Activated CD4-positive, alpha-beta memory T cell treated with anti-CD3 and anti-CD28 coated beads, Interleukin-2, amount 10 ng/mL, durations not matched to agents 7 days and 5 days (primary cell): Measurements from ENCODE around the gene ENG. TPM values are rescaled to one million over a fixed set of nuclear protein-coding genes. Genes with fewer than 3 reads are reported as not detected.
"Not testable (repeated sequence)": the region's sequence is repeated elsewhere in the genome, so short reads cannot be mapped to it uniquely, and the experiment has no call there.

Experiments
- CTCF ChIA-PET: fragments of 350-600 bp; sonication (Branson Sonifier 250); formaldehyde crosslinking; loops from one replicate; lab custom pipeline; 2021; ENCODE audit warnings: antibody characterized with exemption, inconsistent platforms; lab: Charles Lee
- POLR2A ChIA-PET: fragments of 350-600 bp; sonication (Branson Sonifier 250); formaldehyde crosslinking; loops from one replicate; lab custom pipeline; 2021; ENCODE audit warnings: antibody characterized with exemption; lab: Charles Lee
- DNase-seq: peaks from one replicate; pipeline ENCODE4 v3.0.0-alpha.2; 2020
- H3K27ac Mint-ChIP-seq: one replicate; pipeline ENCODE4 v1.8.0; 2021; ENCODE audit warnings: mild to moderate bottlenecking, mixed read lengths
- H3K27me3 Mint-ChIP-seq: one replicate; pipeline ENCODE4 v1.8.0; 2021; ENCODE audit warnings: mixed read lengths
- H3K36me3 Mint-ChIP-seq: one replicate; pipeline ENCODE4 v1.8.0; 2021; ENCODE audit warnings: low read depth, mixed read lengths
- H3K4me1 Mint-ChIP-seq: one replicate; pipeline ENCODE4 v1.8.0; 2021; ENCODE audit warnings: mixed read lengths
- H3K4me3 Mint-ChIP-seq: one replicate; pipeline ENCODE4 v1.8.0; 2021; ENCODE audit warnings: mild to moderate bottlenecking, mixed read lengths
- H3K9me3 Mint-ChIP-seq: one replicate; pipeline ENCODE4 v1.8.0; 2021; ENCODE audit warnings: mixed read lengths
- total RNA-seq, 2 experiments: library from RNA; stranded (reverse); gene quantifications; one replicate each; pipeline ENCODE4 v1.2.3, GENCODE V29; 2021

ENG gene
- total RNA-seq, 2 experiments from 2014 or later, result 13.1 to 14.1 TPM

GRCh38 chr9:127786773-127787104 is 67.7 kb downstream of the ENG start:
- Mint-ChIP-seq H3K36me3 (peaks cover 53% of the 10 kb centered on the region), H3K4me1 (peaks cover 69% of the 10 kb centered on the region)
- POLR2A ChIA-PET, result interaction anchor here (0.9 to 7.0 kb wide), 7 partner anchors 10 to 119 kb away, joined by 3 to 77 read pairs (median 9); partner anchors contain the start of gene TOR2A

GRCh38 chr9:127785933-127786772 is 68.3 kb downstream of the ENG start, which contains the start of gene CDK9:
TSS of gene CDK9 (plus strand) at chr9:127786034. CDS start at chr9:127786149, 115 bp downstream.
- Mint-ChIP-seq H3K36me3 (peaks cover 48% of the 10 kb centered on the region), H3K4me3 (peak within 1 kb of the TSS; percentile 97), H3K27me3 (no peaks in the 10 kb centered on the region)

More at GRCh38 chr9:127786773-127787104, 67.7 kb downstream of the ENG start:
- H3K27me3 Mint-ChIP-seq, result no peaks in the 10 kb centered on the region
- peak overlapping the region; percentile 97 for H3K4me3 Mint-ChIP-seq
- H3K27ac Mint-ChIP-seq, result peak overlapping the region; percentile 81
- CTCF ChIA-PET, result interaction anchor here (0.9 to 4.6 kb wide), 9 partner anchors 10 to 156 kb away, joined by 3 to 36 read pairs (median 3); partner anchors contain the start of gene TOR2A
- DNase-seq, result no peak
- no peaks in the 10 kb centered on the region for H3K9me3 Mint-ChIP-seq

GRCh38 chr9:127785023-127785932 is 69.2 kb downstream of the ENG start:
- no peaks in the 10 kb centered on the region for H3K27me3 Mint-ChIP-seq
- H3K36me3 Mint-ChIP-seq, result peaks cover 41% of the 10 kb centered on the region
- DNase-seq, result peak; percentile 93
- H3K4me1 Mint-ChIP-seq, result peaks cover 78% of the 10 kb centered on the region
- ChIA-PET CTCF (interaction anchor here (0.7 to 7.3 kb wide), 17 partner anchors 10 to 307 kb away, joined by 3 to 90 read pairs (median 4); partner anchors contain the start of gene TOR2A), POLR2A (interaction anchor here (0.6 to 7.0 kb wide), 30 partner anchors 9 to 388 kb away, joined by 3 to 77 read pairs (median 5); partner anchors contain the start of genes FPGS, LRSAM1, NAIF1 and RPL12)
- peak overlapping the region; percentile 93 for H3K27ac Mint-ChIP-seq
- no peaks in the 10 kb centered on the region for H3K9me3 Mint-ChIP-seq
- peak overlapping the region; percentile 97 for H3K4me3 Mint-ChIP-seq

More at GRCh38 chr9:127785933-127786772, 68.3 kb downstream of the ENG start, which contains the start of gene CDK9:
- DNase-seq, result peak; percentile 95
- ChIA-PET POLR2A (interaction anchor here (0.6 to 7.0 kb wide), 25 partner anchors 10 to 389 kb away, joined by 3 to 77 read pairs (median 7); partner anchors contain the start of genes FPGS, LRSAM1, NAIF1 and RPL12), CTCF (interaction anchor here (0.7 to 7.3 kb wide), 14 partner anchors 10 to 306 kb away, joined by 3 to 90 read pairs (median 4); partner anchors contain the start of gene TOR2A)
- Mint-ChIP-seq H3K27ac (peak within 1 kb of the TSS; percentile 93), H3K9me3 (no peaks in the 10 kb centered on the region), H3K4me1 (peaks cover 74% of the 10 kb centered on the region)

- DNase-seq, result peak; percentile 91
- CTCF ChIA-PET, result interaction anchor here (0.6 to 7.3 kb wide), 13 partner anchors 10 to 405 kb away, joined by 3 to 90 read pairs (median 4); partner anchors contain the start of genes ST6GALNAC4 and TOR2A
- POLR2A ChIA-PET, result interaction anchor here (0.6 to 7.0 kb wide), 14 partner anchors 10 to 332 kb away, joined by 3 to 77 read pairs (median 3); partner anchors contain the start of genes LRSAM1, RPL12 and TOR2A
- Mint-ChIP-seq H3K9me3 (no peaks in the 10 kb centered on the region), H3K27me3 (no peaks in the 10 kb centered on the region), H3K4me3 (peak overlapping the region; percentile 82), H3K4me1 (peaks cover 76% of the 10 kb centered on the region), H3K36me3 (peaks cover 25% of the 10 kb centered on the region), H3K27ac (peak overlapping the region; percentile 93)
Observed at GRCh38 chr9:127783111-127784008, 71.1 kb downstream of the ENG start.

GRCh38 chr9:127781806-127782205 is 72.7 kb downstream of the ENG start:
- peak overlapping the region; percentile 60 for H3K4me3 Mint-ChIP-seq
- ChIA-PET CTCF (interaction anchor here (1.6 to 7.3 kb wide), 3 partner anchors 13 to 136 kb away, joined by 3 to 90 read pairs (median 7); partner anchors contain the start of gene ST6GALNAC4), POLR2A (interaction anchor here (1.2 to 7.0 kb wide), 6 partner anchors 11 to 189 kb away, joined by 3 to 77 read pairs (median 4); partner anchors contain the start of gene TOR2A)

GRCh38 chr9:127780909-127781308 is 73.5 kb downstream of the ENG start:
- ChIA-PET CTCF (interaction anchor here (0.6 to 7.3 kb wide), 3 partner anchors 12 to 533 kb away, joined by 3 to 90 read pairs (median 3); partner anchors contain the start of gene TOR2A), POLR2A (interaction anchor here (2.4 kb wide), 1 partner anchor 10 kb away, joined by 9 read pairs; no protein-coding TSS in a partner anchor)
- not testable (repeated sequence) for DNase-seq, H3K4me3 Mint-ChIP-seq, H3K9me3 Mint-ChIP-seq, H3K27me3 Mint-ChIP-seq
- Mint-ChIP-seq H3K27ac (peak overlapping the region; percentile 99), H3K4me1 (peaks cover 66% of the 10 kb centered on the region), H3K36me3 (peaks cover 26% of the 10 kb centered on the region)

More at GRCh38 chr9:127781806-127782205, 72.7 kb downstream of the ENG start:
- H3K4me1 Mint-ChIP-seq, result peaks cover 65% of the 10 kb centered on the region
- peaks cover 23% of the 10 kb centered on the region for H3K36me3 Mint-ChIP-seq
- peak overlapping the region; percentile 93 for H3K27ac Mint-ChIP-seq
- DNase-seq, result no peak
- no peaks in the 10 kb centered on the region for H3K27me3 Mint-ChIP-seq
- no peaks in the 10 kb centered on the region for H3K9me3 Mint-ChIP-seq

GRCh38 chr9:127780126-127780885 is 74.2 kb downstream of the ENG start:
- Mint-ChIP-seq H3K36me3 (peaks cover 26% of the 10 kb centered on the region), H3K4me3 (peak overlapping the region; percentile 41), H3K27ac (peak overlapping the region; percentile 99), H3K4me1 (peaks cover 66% of the 10 kb centered on the region), H3K27me3 (no peaks in the 10 kb centered on the region), H3K9me3 (no peaks in the 10 kb centered on the region)
- ChIA-PET POLR2A (interaction anchor here (1.1 to 2.4 kb wide), 4 partner anchors 9 to 329 kb away, joined by 3 to 9 read pairs (median 6); partner anchors contain the start of genes LRSAM1 and RPL12), CTCF (interaction anchor here (0.6 to 7.3 kb wide), 4 partner anchors 12 to 532 kb away, joined by 3 to 90 read pairs (median 11); partner anchors contain the start of gene TOR2A)
- DNase-seq, result no peak

GRCh38 chr9:127779136-127779981 is 75.1 kb downstream of the ENG start:
- ChIA-PET CTCF (interaction anchor here (0.5 to 7.3 kb wide), 6 partner anchors 11 to 256 kb away, joined by 3 to 90 read pairs (median 4); partner anchors contain the start of gene TOR2A), POLR2A (interaction anchor here (0.8 to 2.4 kb wide), 14 partner anchors 8 to 328 kb away, joined by 3 to 10 read pairs (median 4); partner anchors contain the start of genes LRSAM1, RPL12 and TOR2A)
- H3K4me1 Mint-ChIP-seq, result peaks cover 67% of the 10 kb centered on the region
- H3K27me3 Mint-ChIP-seq, result no peaks in the 10 kb centered on the region
- DNase-seq, result peak; percentile 69
- peak overlapping the region; percentile 100 for H3K4me3 Mint-ChIP-seq
- no peaks in the 10 kb centered on the region for H3K9me3 Mint-ChIP-seq
- H3K36me3 Mint-ChIP-seq, result peaks cover 28% of the 10 kb centered on the region
- peak overlapping the region; percentile 99 for H3K27ac Mint-ChIP-seq

GRCh38 chr9:127778280-127779135 is 76.0 kb downstream of the ENG start, which contains the start of gene SH2D3C:
TSS of gene SH2D3C (minus strand) at chr9:127778666. CDS start at chr9:127778627, 39 bp downstream.
- peak within 1 kb of the TSS; percentile 99 for H3K27ac Mint-ChIP-seq

More at GRCh38 chr9:127778280-127779135, 76.0 kb downstream of the ENG start, which contains the start of gene SH2D3C:
- ChIA-PET POLR2A (interaction anchor here (0.8 to 2.4 kb wide), 14 partner anchors 7 to 327 kb away, joined by 3 to 10 read pairs (median 4); partner anchors contain the start of genes LRSAM1, RPL12 and TOR2A), CTCF (interaction anchor here (0.5 to 7.3 kb wide), 9 partner anchors 10 to 257 kb away, joined by 3 to 90 read pairs (median 4); partner anchors contain the start of gene TOR2A)
- H3K4me1 Mint-ChIP-seq, result peaks cover 65% of the 10 kb centered on the region
- H3K36me3 Mint-ChIP-seq, result peaks cover 35% of the 10 kb centered on the region
- H3K27me3 Mint-ChIP-seq, result no peaks in the 10 kb centered on the region
- peak; percentile 65 for DNase-seq
- H3K4me3 Mint-ChIP-seq, result peak within 1 kb of the TSS; percentile 100
- no peaks in the 10 kb centered on the region for H3K9me3 Mint-ChIP-seq
